ENCODE results near the gene NKX6-1.

The NKX6-1 gene

DNA sequence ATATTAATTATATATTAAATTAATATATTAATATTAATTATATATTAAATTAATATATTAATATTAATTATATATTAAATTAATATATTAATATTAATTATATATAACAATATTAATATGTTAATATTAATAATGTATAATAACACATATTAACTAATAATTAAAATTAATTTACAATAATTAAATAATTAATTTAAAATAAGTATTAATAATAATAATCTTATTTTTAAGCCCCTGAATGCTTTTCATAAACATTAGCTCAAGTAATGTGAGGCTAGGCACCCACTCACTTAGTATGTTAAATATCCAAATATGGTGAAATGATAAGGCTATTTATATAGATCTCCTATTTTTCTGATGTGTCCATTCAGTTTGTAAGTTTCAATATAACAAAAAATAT lies 26.9 kb downstream of the NKX6-1 start:
- no peak for DNase-seq

DNA sequence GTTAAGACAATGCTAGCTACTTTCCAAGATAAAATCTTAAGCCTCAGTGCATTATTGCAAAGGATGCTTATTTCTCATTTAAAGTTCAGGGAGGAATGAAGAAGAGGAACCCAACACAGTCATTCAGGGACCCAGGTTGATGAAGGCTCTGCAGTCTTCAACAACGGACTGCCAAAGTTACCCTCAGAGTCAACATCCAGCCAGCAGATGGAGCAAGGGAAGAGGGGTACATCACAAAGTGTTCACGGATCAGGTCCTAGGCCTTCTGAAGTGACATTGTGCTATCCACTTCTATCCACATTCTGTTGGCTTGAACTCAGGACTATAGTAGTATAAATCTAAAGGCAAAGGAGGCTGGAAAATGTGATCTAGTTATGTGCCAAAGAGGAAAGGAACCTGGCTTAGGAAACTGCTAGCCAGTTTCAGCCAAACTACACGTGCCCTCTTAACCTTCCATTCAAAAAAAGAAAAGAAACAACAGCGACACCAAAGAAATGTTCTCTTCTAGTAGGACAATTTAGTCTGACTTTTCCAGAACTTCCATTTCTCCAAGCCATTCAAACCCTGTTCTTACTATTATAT lies 28.8 kb downstream of the NKX6-1 start:
- DNase-seq = peak; percentile 25

- no peak for DNase-seq
These were observed 31.5 kb downstream of the NKX6-1 start for GRCh38 chr4:84467601-84468000.

GRCh38 chr4:84459783-84460182 lies 39.3 kb downstream of the NKX6-1 start:
- DNase-seq = no peak

GRCh38 chr4:84456157-84456556 lies 42.9 kb downstream of the NKX6-1 start:
- DNase-seq = no peak

DNA sequence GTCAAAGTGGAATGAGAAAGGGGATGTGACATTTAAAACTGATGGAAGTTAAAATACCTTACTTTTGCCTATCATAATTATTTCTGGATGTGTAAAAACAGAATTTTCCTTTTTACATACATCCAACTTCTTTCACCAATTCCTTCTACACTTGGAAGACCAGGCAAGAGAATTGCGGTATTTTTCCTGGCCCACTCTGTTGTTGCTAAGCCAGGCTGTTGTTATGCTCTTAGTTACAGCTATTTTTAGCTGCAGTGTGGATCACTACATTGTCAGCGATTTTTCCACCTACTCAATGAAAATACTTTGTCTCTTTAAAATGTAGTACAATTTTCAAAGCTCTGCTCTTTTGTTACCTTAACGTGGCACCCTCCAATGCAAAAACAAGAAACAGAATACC lies 43.4 kb downstream of the NKX6-1 start:
- no peak for DNase-seq

DNA sequence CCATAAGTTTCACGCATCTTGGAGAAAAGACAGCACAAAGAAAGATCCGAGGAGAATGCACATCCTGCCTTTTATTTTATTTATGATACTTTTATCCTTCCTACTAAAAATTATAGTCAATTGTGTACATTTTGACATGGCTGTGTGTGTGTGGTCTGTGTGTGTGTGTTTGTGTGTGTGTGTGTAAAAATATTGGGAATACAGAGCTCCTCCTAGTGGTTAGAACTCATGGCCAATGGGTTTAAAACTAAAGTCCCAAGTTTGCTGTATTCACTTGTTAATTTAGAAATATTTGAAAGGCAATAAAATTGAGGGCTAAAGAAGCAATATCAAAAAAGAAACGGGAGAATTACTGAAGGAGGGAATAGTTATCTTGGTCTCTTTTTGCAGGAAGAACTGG lies 47.5 kb downstream of the NKX6-1 start:
- DNase-seq = peak; percentile 5

- DNase-seq = no peak
These were observed 55.6 kb downstream of the NKX6-1 start for GRCh38 chr4:84443523-84443922.

DNA sequence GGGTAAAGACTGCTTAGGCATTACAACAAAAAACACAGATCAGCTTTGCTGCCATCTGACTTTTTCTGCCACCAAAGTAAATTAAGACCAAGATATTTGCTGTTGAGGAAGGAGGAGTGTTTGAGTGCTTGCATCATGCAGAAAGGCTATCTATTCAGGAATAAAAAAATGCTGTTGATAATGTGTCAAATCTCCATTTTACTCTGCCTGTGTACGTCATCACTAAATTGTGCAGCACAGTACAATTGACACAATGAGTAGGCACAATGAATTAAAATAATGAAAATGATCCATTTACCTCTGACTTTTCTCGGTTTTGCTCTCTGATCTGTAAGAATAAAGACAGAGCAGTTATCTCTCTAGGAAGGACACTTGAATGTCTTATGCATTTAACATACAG lies 56.3 kb downstream of the NKX6-1 start:
- no peak for DNase-seq
